BE2C (cell line): ENCODE data around the gene FAM110D.

Source experiments
- DNase-seq: peaks from one replicate; pipeline ENCODE4 v3.0.0-alpha.2; 2020
- H3K27me3 ChIP-seq: fragments of 250-450 bp; sonication (Bioruptor Pico); 2 replicates; pipeline ENCODE4 v1.5.1; 2020; ENCODE audit warnings: mild to moderate bottlenecking
- H3K36me3 ChIP-seq: fragments of 250-450 bp; sonication (Bioruptor Pico); 2 replicates; pipeline ENCODE4 v1.5.1; 2020; ENCODE audit warnings: mild to moderate bottlenecking
- H3K4me1 ChIP-seq: fragments of 250-450 bp; sonication (Bioruptor Pico); 2 replicates; pipeline ENCODE4 v1.5.1; 2020
- H3K4me3 ChIP-seq: 2 replicates; pipeline ENCODE4 v1.5.1; 2011; ENCODE audit warnings: low read depth, low read length
- H3K9me3 ChIP-seq: fragments of 250-450 bp; sonication (Bioruptor Pico); 2 replicates; pipeline ENCODE4 v1.5.1; 2020
- TF ChIP-seq, protein P1 (sequence below): IDR thresholded peaks from 2 replicates; pipeline ENCODE4 v1.5.1; 2012; ENCODE audit warnings: mild to moderate bottlenecking, low read depth, low read length

FAM110D gene

GRCh38 chr1:26129778-26130177, 29.1 kb upstream of the FAM110D start:
- H3K4me3 ChIP-seq: no peak overlapping the region
- H3K27me3 ChIP-seq: no peaks in the 10 kb centered on the region
- H3K36me3 ChIP-seq: no peaks in the 10 kb centered on the region
- no peak for DNase-seq
- TF ChIP-seq, protein P1, sequence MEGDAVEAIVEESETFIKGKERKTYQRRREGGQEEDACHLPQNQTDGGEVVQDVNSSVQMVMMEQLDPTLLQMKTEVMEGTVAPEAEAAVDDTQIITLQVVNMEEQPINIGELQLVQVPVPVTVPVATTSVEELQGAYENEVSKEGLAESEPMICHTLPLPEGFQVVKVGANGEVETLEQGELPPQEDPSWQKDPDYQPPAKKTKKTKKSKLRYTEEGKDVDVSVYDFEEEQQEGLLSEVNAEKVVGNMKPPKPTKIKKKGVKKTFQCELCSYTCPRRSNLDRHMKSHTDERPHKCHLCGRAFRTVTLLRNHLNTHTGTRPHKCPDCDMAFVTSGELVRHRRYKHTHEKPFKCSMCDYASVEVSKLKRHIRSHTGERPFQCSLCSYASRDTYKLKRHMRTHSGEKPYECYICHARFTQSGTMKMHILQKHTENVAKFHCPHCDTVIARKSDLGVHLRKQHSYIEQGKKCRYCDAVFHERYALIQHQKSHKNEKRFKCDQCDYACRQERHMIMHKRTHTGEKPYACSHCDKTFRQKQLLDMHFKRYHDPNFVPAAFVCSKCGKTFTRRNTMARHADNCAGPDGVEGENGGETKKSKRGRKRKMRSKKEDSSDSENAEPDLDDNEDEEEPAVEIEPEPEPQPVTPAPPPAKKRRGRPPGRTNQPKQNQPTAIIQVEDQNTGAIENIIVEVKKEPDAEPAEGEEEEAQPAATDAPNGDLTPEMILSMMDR: no peak
- no peaks in the 10 kb centered on the region for H3K9me3 ChIP-seq
- H3K4me1 ChIP-seq: no peaks in the 10 kb centered on the region

DNA sequence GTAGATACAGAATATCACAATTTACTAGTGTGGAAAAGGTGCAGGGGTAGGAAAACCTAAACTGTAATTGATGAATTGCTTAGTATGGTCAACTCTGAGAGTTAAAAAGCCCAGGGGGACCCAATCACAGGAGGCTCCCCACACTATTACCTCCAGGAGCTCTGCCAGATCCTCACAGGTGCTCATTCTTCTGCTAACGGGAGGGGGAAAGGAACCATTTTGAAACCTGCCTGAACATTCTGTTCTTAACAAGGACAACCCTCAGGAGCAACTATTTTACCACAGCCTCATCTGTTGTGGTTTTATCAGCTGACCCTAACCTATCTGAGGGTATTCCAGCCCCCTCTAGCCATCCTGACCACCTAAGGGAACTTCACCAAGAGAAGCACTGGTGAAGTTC, 28.2 kb upstream of the FAM110D start:
- Histone ChIP-seq H3K9me3 (no peaks in the 10 kb centered on the region), H3K36me3 (no peaks in the 10 kb centered on the region), H3K4me1 (no peaks in the 10 kb centered on the region), H3K27me3 (no peaks in the 10 kb centered on the region), H3K4me3 (no peak overlapping the region)
- DNase-seq: no peak
- TF ChIP-seq, protein P1: no peak

GRCh38 chr1:26132128-26132833, 26.6 kb upstream of the FAM110D start:
- no peaks in the 10 kb centered on the region for H3K4me1 ChIP-seq
- H3K4me3 ChIP-seq: no peak overlapping the region
- no peaks in the 10 kb centered on the region for H3K36me3 ChIP-seq
- DNase-seq: no peak
- TF ChIP-seq, protein P1: no peak
- H3K9me3 ChIP-seq: no peaks in the 10 kb centered on the region
- H3K27me3 ChIP-seq: no peaks in the 10 kb centered on the region

- no peaks in the 10 kb centered on the region for H3K4me1 ChIP-seq
- no peak for DNase-seq
- no peak overlapping the region for H3K4me3 ChIP-seq
- TF ChIP-seq, protein P1: no peak
- no peaks in the 10 kb centered on the region for H3K9me3 ChIP-seq
- H3K36me3 ChIP-seq: no peaks in the 10 kb centered on the region
- H3K27me3 ChIP-seq: no peaks in the 10 kb centered on the region
These were observed 26.1 kb upstream of the FAM110D start for GRCh38 chr1:26132834-26133167.

GRCh38 chr1:26134466-26134865, 24.4 kb upstream of the FAM110D start:
- Histone ChIP-seq H3K9me3 (no peaks in the 10 kb centered on the region), H3K36me3 (no peaks in the 10 kb centered on the region), H3K4me3 (no peak overlapping the region), H3K4me1 (no peaks in the 10 kb centered on the region), H3K27me3 (no peaks in the 10 kb centered on the region)
- no peak for DNase-seq
- TF ChIP-seq, protein P1: no peak

GRCh38 chr1:26138974-26139558, 19.8 kb upstream of the FAM110D start:
- Histone ChIP-seq H3K27me3 (no peaks in the 10 kb centered on the region), H3K4me3 (no peak overlapping the region), H3K4me1 (no peaks in the 10 kb centered on the region), H3K9me3 (no peaks in the 10 kb centered on the region), H3K36me3 (no peaks in the 10 kb centered on the region)
- DNase-seq: no peak
- TF ChIP-seq, protein P1: no peak
